Esophagus muscularis mucosa (tissue), 4 donors: ENCODE measurements around the gene GNPTG. TPM values are rescaled to one million over a fixed set of nuclear protein-coding genes. Genes with fewer than 3 reads are reported as not detected.
A peak's percentile ranks its signal among the peaks of the same experiment; 100 is the strongest.

Experiments used
- DNase-seq: peaks from one replicate; pipeline ENCODE4 v3.0.0-alpha.2; 2017; ENCODE audit errors: extremely low spot score
- H3K27ac ChIP-seq, 4 donors: fragments of 200-600 bp; sonication (generic); replicated peaks in 1 of 4; 1 replicate in 3 of 4; 2 replicates in 1 of 4; pipeline ENCODE4 v1.5.1; 2016 to 2019; ENCODE audit warnings: mild to moderate bottlenecking in 1 of 4
- H3K27me3 ChIP-seq, 4 donors: fragments of 200-600 bp; sonication (generic); one replicate each; pipeline versions ENCODE4 v1.5.1 to v1.6.0; 2016 to 2019
- H3K36me3 ChIP-seq, 4 donors: fragments of 200-600 bp; sonication (generic); one replicate each; pipeline ENCODE4 v1.5.1; 2016 to 2019
- H3K4me1 ChIP-seq, 4 donors: fragments of 200-600 bp; sonication (generic); one replicate each; pipeline ENCODE4 v1.5.1; 2016 to 2019
- H3K4me3 ChIP-seq, 4 donors: fragments of 200-600 bp; sonication (generic); 1 replicate in 2 of 4; 2 replicates in 2 of 4; pipeline ENCODE4 v1.5.1; 2016 to 2019; ENCODE audit warnings: mild to moderate bottlenecking in 4 of 4, moderate library complexity in 1 of 4
- H3K9me3 ChIP-seq, 4 donors: fragments of 200-600 bp; sonication (generic); 1 replicate in 3 of 4; 2 replicates in 1 of 4; pipeline ENCODE4 v1.5.1; 2016 to 2019
- EP300 ChIP-seq: sonication (generic); formaldehyde crosslinking; IDR thresholded peaks from one replicate; pipeline ENCODE4 v1.6.1; 2017; ENCODE audit warnings: antibody characterized with exemption
- POLR2A ChIP-seq: fragments of 450-650 bp; IDR thresholded peaks from one replicate; pipeline ENCODE4 v1.6.1; 2017; ENCODE audit warnings: antibody characterized with exemption, moderate library complexity, mild to moderate bottlenecking, low read depth
- POLR2AphosphoS5 ChIP-seq, 2 donors: sonication (generic); formaldehyde crosslinking; IDR thresholded peaks; one replicate each; pipeline ENCODE4 v1.6.1; 2017; ENCODE audit warnings: antibody characterized with exemption in 2 of 2
- WGBS: methylation state at CpG from one replicate; pipeline ENCODE4 v1.1.5; 2018; 5-methylcytosine and 5-hydroxymethylcytosine counted together
- intact Hi-C: fragments of 100-400 bp; cut with DNase I; formaldehyde crosslinking; loops from one replicate; pipeline ENCODE4 v1.15.1; 2023
- total RNA-seq, 4 donors: library from RNA; depleted of rRNA; stranded (reverse); fragments of >200 nt; gene quantifications; one replicate each; pipeline versions ENCODE4 v1.1.0 to v1.2.1, GENCODE V29; 2016
- TF ChIP-seq, protein P1 (sequence below), 3 experiments: fragments of 200-600 bp in 2 of 3; fragments of 450-650 bp in 1 of 3; sonication (generic) in 2 of 3; IDR thresholded peaks; one replicate each; pipeline ENCODE4 v1.5.1; 2017 to 2019; ENCODE audit warnings: antibody characterized with exemption in 3 of 3, mild to moderate bottlenecking in 2 of 3, moderate library complexity in 1 of 3

Gene GNPTG
- total RNA-seq, 4 donors from 2014 or later, result 54.4 to 70.5 (median 61.1) TPM

DNA sequence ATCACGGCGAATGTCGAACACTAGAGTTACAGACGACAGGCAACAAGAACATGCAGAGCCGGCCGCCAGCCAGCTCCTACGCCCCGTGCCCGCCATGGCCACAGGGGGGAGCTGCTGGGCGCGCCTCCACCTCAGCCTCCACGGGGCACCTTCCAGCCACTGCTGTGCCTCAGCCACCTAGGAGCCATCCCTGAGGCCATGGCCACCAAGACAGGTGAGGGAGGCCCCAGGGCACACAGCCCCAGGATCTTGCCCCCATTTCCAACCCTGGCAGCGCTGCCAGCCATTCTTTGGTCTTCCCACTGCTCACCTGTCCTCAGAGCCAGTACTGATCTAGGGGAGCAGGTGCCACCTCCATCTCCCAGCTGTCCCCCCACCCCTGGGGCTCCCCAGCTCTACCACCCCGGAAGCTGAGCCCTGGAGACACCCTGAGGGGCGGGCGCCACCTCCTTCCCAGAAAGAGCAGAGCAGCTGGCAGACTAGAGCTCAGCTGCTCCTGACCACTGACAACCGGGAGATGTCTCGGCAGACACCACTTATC lies 11.8 kb downstream of the GNPTG start:
- H3K27me3 ChIP-seq, result no peaks in the 10 kb centered on the region
- no peaks in the 10 kb centered on the region for H3K9me3 ChIP-seq
- no peak for DNase-seq
- H3K4me1 ChIP-seq, result no peaks in the 10 kb centered on the region
- peak overlapping the region in 1 of 4 donors; percentile 15 for H3K27ac ChIP-seq
- WGBS, result 88% methylated on average over 9 of the region's 18 CpGs
- TF ChIP-seq POLR2A (no peak), POLR2AphosphoS5 (IDR thresholded peaks at IDR 0.05) (no peak), EP300 (no peak)
- TF ChIP-seq, protein P1, sequence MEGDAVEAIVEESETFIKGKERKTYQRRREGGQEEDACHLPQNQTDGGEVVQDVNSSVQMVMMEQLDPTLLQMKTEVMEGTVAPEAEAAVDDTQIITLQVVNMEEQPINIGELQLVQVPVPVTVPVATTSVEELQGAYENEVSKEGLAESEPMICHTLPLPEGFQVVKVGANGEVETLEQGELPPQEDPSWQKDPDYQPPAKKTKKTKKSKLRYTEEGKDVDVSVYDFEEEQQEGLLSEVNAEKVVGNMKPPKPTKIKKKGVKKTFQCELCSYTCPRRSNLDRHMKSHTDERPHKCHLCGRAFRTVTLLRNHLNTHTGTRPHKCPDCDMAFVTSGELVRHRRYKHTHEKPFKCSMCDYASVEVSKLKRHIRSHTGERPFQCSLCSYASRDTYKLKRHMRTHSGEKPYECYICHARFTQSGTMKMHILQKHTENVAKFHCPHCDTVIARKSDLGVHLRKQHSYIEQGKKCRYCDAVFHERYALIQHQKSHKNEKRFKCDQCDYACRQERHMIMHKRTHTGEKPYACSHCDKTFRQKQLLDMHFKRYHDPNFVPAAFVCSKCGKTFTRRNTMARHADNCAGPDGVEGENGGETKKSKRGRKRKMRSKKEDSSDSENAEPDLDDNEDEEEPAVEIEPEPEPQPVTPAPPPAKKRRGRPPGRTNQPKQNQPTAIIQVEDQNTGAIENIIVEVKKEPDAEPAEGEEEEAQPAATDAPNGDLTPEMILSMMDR (IDR thresholded peaks at IDR 0.05), result peak; percentile 55 to 76 (median 65)
- H3K4me3 ChIP-seq, result no peak overlapping the region
- H3K36me3 ChIP-seq, result peaks cover 43 to 95% (median 88%) of the 10 kb centered on the region in 4 donors
- intact Hi-C loops, result no loop called here

DNA sequence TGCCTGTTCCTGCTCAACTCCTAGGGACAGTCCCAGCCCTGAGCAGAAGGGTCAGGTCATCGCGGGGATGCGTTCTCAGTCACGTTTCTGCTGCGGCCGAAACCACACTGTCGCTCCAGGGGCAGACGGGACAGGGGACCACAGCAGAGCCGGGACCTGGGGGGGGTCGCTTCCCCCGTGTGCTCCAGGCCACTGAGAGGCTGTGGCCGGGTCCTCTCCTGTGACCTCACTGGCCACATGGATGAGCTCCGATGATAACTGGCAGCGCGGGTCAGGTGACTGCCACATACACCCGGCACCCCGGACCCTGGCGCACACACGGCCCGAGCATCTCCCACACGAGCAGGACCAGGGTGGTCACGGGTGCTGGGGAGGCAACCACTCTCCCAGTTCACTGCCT lies 12.8 kb downstream of the GNPTG start:
- Histone ChIP-seq H3K36me3 (peaks cover 43 to 96% (median 88%) of the 10 kb centered on the region in 4 donors), H3K27me3 (no peaks in the 10 kb centered on the region), H3K4me3 (no peak overlapping the region), H3K9me3 (no peaks in the 10 kb centered on the region), H3K27ac (no peak overlapping the region), H3K4me1 (no peaks in the 10 kb centered on the region)
- TF ChIP-seq, protein P1 (IDR thresholded peaks at IDR 0.05), result no peak
- TF ChIP-seq POLR2A (no peak), POLR2AphosphoS5 (IDR thresholded peaks at IDR 0.05) (no peak), EP300 (no peak)
- DNase-seq, result no peak
- WGBS, result 88% methylated on average over 15 of the region's 22 CpGs
- intact Hi-C loops, result no loop called here

DNA sequence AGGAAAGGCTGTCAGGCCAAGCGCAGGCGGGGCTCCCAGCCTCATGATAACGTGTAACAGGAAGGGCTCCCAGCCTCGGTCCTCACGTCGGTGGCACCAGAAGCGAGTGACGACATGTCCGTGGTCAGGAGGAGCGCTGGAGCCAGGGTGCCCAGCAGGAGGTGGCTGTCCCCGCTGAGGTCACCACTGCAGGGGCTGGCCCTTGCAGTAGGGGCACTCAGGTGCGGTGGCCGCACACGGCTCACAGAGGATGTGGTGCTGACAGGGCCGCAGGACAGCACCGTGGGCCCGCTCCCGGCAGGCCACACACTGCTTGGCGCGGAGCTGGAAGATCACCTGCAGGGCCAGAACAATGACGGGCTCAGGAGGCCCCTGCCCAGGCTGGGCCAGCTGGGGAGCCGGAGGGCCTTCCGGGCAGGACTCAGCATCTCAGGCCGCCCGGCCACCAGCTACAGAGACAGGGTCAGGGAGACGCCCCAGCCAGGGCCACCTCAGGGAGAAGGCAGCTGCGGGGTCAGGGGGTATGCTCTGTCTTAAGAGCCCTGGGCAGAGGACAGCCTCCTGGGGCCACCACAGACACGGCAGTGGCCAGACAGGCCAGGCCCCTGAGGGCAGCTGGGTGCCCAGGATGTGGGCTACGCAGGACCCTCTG lies 14.5 kb downstream of the GNPTG start:
- no peak overlapping the region for H3K27ac ChIP-seq
- H3K9me3 ChIP-seq, result no peaks in the 10 kb centered on the region
- H3K4me1 ChIP-seq, result no peaks in the 10 kb centered on the region
- WGBS, result 94% methylated on average over 6 of the region's 29 CpGs
- no peak for DNase-seq
- H3K4me3 ChIP-seq, result no peak overlapping the region
- H3K36me3 ChIP-seq, result peaks cover 53 to 96% (median 86%) of the 10 kb centered on the region in 4 donors
- H3K27me3 ChIP-seq, result no peaks in the 10 kb centered on the region
- TF ChIP-seq, protein P1 (IDR thresholded peaks at IDR 0.05), result no peak
- no peak for TF ChIP-seq POLR2AphosphoS5 (IDR thresholded peaks at IDR 0.05)
- TF ChIP-seq POLR2A, result no peak
- no peak for TF ChIP-seq EP300
- intact Hi-C loops, result no loop called here

DNA sequence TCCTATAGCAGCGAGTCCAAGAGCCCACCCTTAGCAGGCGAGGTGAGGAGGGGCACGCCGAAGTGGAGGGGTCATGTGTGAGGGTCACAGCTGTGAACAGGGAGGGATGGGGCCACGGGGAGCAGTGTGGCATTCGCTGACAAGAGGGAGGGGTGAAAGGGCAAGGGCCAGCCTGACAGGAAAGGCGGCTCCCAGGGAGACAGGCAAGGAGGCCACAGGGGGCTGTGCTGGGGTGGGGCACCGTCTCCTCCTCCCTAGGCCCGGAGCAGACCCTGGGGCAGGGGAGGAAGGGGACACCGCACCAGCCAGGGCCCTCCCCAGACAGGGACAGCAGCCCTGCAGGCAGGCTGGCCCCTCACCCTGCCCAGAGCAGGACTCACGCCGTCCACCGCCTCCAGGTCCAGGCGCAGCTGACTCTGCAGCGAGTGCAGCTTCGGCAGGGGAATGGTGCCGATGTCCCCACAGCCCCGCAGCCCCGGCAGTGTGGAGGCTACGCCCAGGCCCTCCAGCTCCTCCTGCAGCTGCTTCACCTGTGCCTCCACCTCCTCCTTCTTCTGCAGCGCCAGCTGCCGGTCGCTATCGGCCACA lies 15.1 kb downstream of the GNPTG start:
- H3K36me3 ChIP-seq, result peaks cover 52 to 96% (median 85%) of the 10 kb centered on the region in 4 donors
- TF ChIP-seq, protein P1 (IDR thresholded peaks at IDR 0.05), result no peak
- TF ChIP-seq EP300, result no peak
- no peak for TF ChIP-seq POLR2A
- DNase-seq, result no peak
- no peak overlapping the region for H3K27ac ChIP-seq
- no peaks in the 10 kb centered on the region for H3K4me1 ChIP-seq
- intact Hi-C loops, result no loop called here
- H3K4me3 ChIP-seq, result no peak overlapping the region
- H3K27me3 ChIP-seq, result no peaks in the 10 kb centered on the region
- WGBS, result 90% methylated on average over 13 of the region's 24 CpGs
- H3K9me3 ChIP-seq, result no peaks in the 10 kb centered on the region
